Gastrocnemius medialis (tissue), 4 donors: ENCODE measurements around the gene OSBPL10.

Source experiments
- CTCF ChIP-seq, 5 experiments: fragments of 450-650 bp in 3 of 5; fragments of 200-600 bp in 2 of 5; sonication (generic) in 2 of 5; IDR thresholded peaks in 4 of 5; conservative IDR thresholded peaks in 1 of 5; 1 replicate in 4 of 5; 2 replicates in 1 of 5; pipeline ENCODE4 v1.5.1; 2016 to 2019; ENCODE audit warnings: antibody characterized with exemption in 5 of 5, mild to moderate bottlenecking in 3 of 5, moderate library complexity in 3 of 5
- POLR2A ChIP-seq, 2 donors: fragments of 450-650 bp; IDR thresholded peaks; one replicate each; pipeline ENCODE4 v1.6.1; 2017; ENCODE audit warnings: antibody characterized with exemption in 2 of 2, mild to moderate bottlenecking in 2 of 2, moderate library complexity in 2 of 2

GRCh38 chr3:31779514-31779913 lies 201.5 kb downstream of the OSBPL10 start:
- no peak for TF ChIP-seq POLR2A (IDR thresholded peaks at IDR 0.05)
- no peak for TF ChIP-seq CTCF (IDR thresholded peaks at IDR 0.05 in 4 of 5, conservative IDR thresholded peaks at IDR 0.05 in 1 of 5)
